Activated naive CD8-positive, alpha-beta T cell treated with anti-CD3 and anti-CD28 coated beads for 36 hours (primary cell): Measurements from ENCODE around the gene RBBP4. TPM values are rescaled to one million over a fixed set of nuclear protein-coding genes. Genes with fewer than 3 reads are reported as not detected.
"Not testable (repeated sequence)": the region's sequence is repeated elsewhere in the genome, so short reads cannot be mapped to it uniquely, and the experiment has no call there.

Experiments used
- DNase-seq: peaks from one replicate; pipeline ENCODE4 v3.0.0; 2021
- H3K27ac Mint-ChIP-seq: one replicate; pipeline ENCODE4 v1.8.0; 2022; ENCODE audit warnings: mild to moderate bottlenecking, moderate library complexity, mixed read lengths
- H3K27me3 Mint-ChIP-seq: one replicate; pipeline ENCODE4 v1.8.0; 2022; ENCODE audit warnings: mild to moderate bottlenecking, mixed read lengths
- H3K36me3 Mint-ChIP-seq: one replicate; pipeline ENCODE4 v1.8.0; 2021; ENCODE audit warnings: mild to moderate bottlenecking, mixed read lengths
- H3K4me1 Mint-ChIP-seq: one replicate; pipeline ENCODE4 v1.8.0; 2021; ENCODE audit warnings: mixed read lengths
- H3K4me3 Mint-ChIP-seq: one replicate; pipeline ENCODE4 v1.8.0; 2022; ENCODE audit warnings: mild to moderate bottlenecking, moderate library complexity, mixed read lengths
- H3K9me3 Mint-ChIP-seq: one replicate; pipeline ENCODE4 v1.8.0; 2022; ENCODE audit warnings: mixed read lengths
- total RNA-seq, 2 experiments: library from RNA; stranded (reverse); gene quantifications; one replicate each; pipeline ENCODE4 v1.2.3, GENCODE V29; 2021

The RBBP4 gene
- total RNA-seq, 2 experiments from 2014 or later = 313 to 317 TPM

DNA sequence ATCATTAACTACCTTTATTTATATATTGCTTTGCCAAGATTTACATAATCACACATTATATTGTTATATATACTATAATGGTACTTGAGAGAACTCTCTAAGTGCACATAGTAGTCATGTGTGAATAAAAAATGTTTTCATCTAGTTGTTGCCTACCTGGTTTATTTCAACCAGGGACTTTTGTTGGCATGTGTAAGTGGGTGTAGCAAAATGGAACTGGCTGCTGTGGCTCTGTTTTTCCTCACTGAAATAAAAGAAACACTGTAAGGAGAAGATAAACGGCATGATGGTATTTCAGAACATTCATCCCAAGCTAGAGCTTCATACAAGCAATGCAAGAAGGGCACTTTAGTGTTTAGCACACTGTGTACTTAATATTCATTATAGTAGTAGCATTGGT is 14.9 kb downstream of the RBBP4 start:
- Mint-ChIP-seq H3K4me3 (no peak overlapping the region), H3K27ac (no peak overlapping the region), H3K9me3 (peaks cover 2% of the 10 kb centered on the region), H3K27me3 (no peaks in the 10 kb centered on the region), H3K36me3 (peaks cover 34% of the 10 kb centered on the region), H3K4me1 (peaks cover 10% of the 10 kb centered on the region)
- no peak for DNase-seq

DNA sequence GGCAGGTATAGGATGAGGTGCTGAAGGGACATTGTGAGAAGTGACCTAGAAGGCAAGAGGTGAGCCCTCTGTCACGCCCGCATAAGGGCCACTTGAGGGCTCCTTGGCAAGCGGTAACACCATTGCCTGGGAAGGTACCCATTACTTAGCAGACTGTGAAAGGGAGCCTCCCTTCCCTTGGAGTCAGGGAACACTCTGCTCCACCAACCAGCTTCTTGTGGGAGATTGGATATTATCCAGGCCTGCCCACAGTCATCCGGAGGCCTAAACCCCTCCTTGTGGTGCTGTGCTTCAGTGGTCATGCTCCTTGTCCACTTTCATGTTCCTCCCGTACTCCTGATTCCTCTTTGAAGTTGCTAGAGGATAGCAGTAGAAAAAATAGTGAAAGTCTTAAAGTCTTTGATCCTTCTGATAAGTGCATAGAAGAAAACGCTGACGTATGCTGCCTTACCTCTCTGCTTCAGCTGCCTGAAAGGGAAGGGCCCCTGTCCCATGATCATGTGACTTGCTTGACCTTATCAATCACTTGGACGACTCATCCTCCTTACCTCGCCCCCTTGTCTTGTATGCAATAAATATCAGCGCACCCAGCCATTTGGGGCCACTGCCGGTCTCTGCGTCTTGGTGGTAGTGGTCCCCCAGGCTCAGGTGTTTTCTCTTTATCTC is 16.0 kb downstream of the RBBP4 start:
- peaks cover 10% of the 10 kb centered on the region for H3K4me1 Mint-ChIP-seq
- no peaks in the 10 kb centered on the region for H3K9me3 Mint-ChIP-seq
- H3K4me3 Mint-ChIP-seq = no peak overlapping the region
- peaks cover 32% of the 10 kb centered on the region for H3K36me3 Mint-ChIP-seq
- no peak for DNase-seq
- H3K27me3 Mint-ChIP-seq = no peaks in the 10 kb centered on the region
- no peak overlapping the region for H3K27ac Mint-ChIP-seq

DNA sequence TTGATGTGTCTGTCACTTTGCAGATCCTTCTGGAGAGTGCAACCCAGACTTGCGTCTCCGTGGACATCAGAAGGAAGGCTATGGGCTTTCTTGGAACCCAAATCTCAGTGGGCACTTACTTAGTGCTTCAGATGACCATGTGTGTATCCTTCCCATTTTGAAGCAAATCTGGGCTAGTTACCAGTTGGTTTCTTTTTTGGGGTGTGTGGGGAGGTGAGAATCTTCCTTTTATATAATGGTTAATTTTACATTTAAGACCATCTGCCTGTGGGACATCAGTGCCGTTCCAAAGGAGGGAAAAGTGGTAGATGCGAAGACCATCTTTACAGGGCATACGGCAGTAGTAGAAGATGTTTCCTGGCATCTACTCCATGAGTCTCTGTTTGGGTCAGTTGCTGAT is 17.7 kb downstream of the RBBP4 start:
- not testable (repeated sequence) for H3K9me3 Mint-ChIP-seq, DNase-seq, H3K27me3 Mint-ChIP-seq, H3K27ac Mint-ChIP-seq, H3K4me1 Mint-ChIP-seq, H3K4me3 Mint-ChIP-seq
- peaks cover 43% of the 10 kb centered on the region for H3K36me3 Mint-ChIP-seq

DNA sequence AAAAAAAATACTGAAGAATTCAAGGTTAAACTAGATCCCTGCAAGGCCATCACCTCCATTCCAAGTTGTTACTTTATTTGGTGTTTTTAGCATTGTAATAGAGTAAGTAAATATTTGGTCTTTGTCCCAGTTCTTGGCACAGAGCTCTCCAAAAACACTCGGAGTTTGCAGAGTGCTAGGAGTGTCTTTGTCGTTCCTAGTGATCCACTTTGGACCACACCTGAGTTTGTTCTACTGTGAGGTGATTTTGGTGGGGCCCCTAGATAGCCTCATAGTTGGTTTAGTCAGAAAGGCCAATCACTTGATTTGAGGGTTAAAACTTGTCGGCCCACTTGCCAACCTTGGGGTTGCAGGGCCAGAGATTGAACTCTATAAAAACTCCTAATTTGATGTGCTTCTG is 25.9 kb downstream of the RBBP4 start:
- DNase-seq = no peak
- Mint-ChIP-seq H3K4me1 (peaks cover 4% of the 10 kb centered on the region), H3K36me3 (peaks cover 41% of the 10 kb centered on the region), H3K27ac (no peak overlapping the region), H3K4me3 (no peak overlapping the region), H3K9me3 (no peaks in the 10 kb centered on the region), H3K27me3 (no peaks in the 10 kb centered on the region)

DNA sequence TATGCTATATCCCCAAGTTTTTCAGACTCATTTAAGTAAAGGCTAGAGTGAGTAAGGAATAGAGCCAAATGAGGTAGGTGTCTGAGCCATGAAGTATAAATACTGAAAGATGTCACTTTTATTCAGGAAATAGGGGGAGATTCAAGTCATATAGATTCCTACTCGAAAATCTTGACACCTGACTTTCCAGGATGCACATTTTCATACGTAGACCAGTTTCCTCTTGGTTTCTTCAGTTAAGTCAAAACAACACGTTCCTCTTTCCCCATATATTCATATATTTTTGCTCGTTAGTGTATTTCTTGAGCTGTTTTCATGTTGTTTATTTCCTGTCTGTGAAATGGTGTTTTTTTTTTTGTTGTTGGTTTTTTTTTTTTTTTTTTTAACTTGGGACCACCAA is 29.0 kb downstream of the RBBP4 start:
- H3K9me3 Mint-ChIP-seq, H3K27me3 Mint-ChIP-seq, H3K4me3 Mint-ChIP-seq, DNase-seq, H3K27ac Mint-ChIP-seq: not testable (repeated sequence)
- Mint-ChIP-seq H3K4me1 (peaks cover 16% of the 10 kb centered on the region), H3K36me3 (peaks cover 38% of the 10 kb centered on the region)

DNA sequence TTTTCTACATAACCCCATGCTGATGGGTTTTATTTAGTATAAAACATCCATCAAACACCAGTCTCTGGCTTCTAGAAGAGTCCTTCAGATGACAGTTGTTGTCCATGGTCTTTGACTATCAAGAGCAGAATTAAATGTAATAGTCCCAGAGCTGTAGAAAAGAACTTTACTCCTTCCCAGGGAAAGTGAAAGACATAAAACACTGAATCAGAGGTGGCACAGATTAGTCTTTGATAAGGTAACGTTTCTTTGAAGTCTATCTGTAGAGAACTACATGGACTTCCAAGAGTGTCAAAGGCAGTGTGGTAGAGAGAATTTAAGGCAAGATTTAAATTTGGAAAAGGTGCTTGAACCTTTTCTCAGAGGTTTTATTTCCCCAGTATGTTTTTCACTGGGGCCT is 29.6 kb downstream of the RBBP4 start:
- Mint-ChIP-seq H3K27me3 (no peaks in the 10 kb centered on the region), H3K4me1 (peaks cover 16% of the 10 kb centered on the region), H3K27ac (no peak overlapping the region), H3K9me3 (no peaks in the 10 kb centered on the region), H3K36me3 (peaks cover 39% of the 10 kb centered on the region), H3K4me3 (no peak overlapping the region)
- DNase-seq = no peak

DNA sequence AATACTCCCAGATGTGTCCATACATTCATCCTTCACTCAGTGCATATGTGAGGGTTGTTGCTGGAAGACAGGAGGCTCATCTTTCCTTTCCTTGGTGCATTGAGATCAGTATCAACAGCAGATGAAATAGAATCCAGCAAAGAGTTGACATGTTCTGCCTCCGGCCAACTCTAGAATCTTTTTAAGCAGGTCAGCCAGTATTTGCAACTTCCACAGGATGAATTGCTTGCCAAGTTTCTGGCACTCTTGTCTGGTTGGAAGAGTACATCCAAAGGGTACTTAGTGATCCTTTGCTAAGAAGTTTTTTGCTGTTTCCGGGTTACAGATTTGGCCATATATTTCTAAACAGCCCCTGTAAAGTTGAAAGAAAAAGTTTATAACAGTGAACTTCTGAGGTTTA is 30.5 kb downstream of the RBBP4 start:
- Mint-ChIP-seq H3K27ac (peak overlapping the region; percentile 26), H3K27me3 (no peaks in the 10 kb centered on the region), H3K4me3 (no peak overlapping the region), H3K9me3 (no peaks in the 10 kb centered on the region), H3K4me1 (peaks cover 16% of the 10 kb centered on the region), H3K36me3 (peaks cover 40% of the 10 kb centered on the region)
- no peak for DNase-seq

DNA sequence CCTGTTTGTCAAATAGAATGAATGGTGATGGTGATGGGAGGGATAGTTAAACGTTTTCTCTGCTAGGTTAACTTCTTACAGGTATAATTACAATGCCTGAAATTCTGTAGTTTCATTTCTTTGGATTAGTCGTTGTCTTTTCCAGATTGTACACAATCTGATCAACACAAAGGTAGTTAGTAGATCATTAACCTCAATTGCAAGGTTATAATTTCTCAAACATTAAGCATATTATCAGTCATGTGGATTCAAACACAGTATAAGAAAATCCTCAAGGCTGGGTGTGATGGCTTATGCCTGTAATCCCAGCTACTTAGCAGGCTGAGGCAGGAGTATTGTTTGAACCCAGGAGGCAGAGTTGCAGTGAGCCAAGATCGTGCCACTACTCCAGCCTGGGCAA is 31.0 kb downstream of the RBBP4 start:
- H3K36me3 Mint-ChIP-seq = peaks cover 39% of the 10 kb centered on the region
- DNase-seq = no peak
- H3K27ac Mint-ChIP-seq = no peak overlapping the region
- no peak overlapping the region for H3K4me3 Mint-ChIP-seq
- H3K4me1 Mint-ChIP-seq = peaks cover 16% of the 10 kb centered on the region
- H3K9me3 Mint-ChIP-seq = no peaks in the 10 kb centered on the region
- H3K27me3 Mint-ChIP-seq = no peaks in the 10 kb centered on the region

DNA sequence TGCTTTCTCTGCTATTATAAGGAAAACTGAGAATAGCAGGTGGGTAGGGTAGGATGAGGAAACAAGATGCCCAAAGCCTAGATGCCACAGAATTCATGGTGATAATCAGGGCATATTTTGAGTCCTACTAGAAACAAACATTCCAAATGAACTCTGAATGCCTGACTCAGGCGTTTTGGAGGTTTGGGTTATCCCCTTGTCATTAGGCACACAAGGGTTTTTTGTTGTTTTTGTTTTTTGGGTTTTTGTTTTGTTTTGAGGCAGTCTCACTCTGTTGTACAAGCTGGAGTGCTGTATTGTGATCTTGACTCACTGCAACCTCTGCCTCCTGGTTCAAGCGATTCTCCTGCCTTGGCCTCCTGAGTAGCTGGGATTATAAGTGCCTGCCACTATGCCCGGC is 32.4 kb downstream of the RBBP4 start:
- peaks cover 34% of the 10 kb centered on the region for H3K36me3 Mint-ChIP-seq
- peaks cover 16% of the 10 kb centered on the region for H3K4me1 Mint-ChIP-seq
- H3K27me3 Mint-ChIP-seq = no peaks in the 10 kb centered on the region
- H3K9me3 Mint-ChIP-seq = no peaks in the 10 kb centered on the region
- no peak for DNase-seq
- H3K27ac Mint-ChIP-seq = peak overlapping the region; percentile 81
- no peak overlapping the region for H3K4me3 Mint-ChIP-seq

DNA sequence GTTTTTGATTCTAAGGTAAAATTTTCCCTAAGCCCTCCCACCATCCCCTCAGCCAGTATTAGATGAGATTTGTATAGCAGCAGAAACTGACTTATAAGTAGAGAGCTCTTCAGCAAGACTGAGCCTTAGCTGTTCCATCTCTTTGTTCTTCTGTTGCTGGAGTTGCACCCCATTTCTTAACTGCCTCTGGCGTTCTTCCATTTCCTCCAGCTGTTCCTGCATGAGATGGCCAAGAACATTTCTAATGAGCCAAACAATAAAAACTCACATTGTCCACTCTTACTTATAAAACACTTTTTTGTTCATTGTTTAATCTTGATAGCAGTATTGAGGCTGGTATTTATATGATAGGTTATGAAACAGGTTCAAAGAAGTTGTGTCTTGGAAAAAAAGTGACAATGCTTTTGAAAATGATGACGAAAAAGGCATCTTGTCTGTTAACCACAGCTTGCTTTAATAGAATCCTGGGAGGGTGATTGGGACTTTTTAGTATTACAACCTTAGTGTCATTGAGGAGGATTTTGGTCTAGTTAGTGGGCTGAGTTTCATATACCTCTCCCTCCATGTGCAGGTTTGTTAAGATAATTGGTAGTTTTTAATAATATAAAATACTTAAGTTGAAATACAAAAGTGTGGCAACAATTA is 33.3 kb downstream of the RBBP4 start:
- no peak for DNase-seq
- no peaks in the 10 kb centered on the region for H3K27me3 Mint-ChIP-seq
- peak overlapping the region; percentile 81 for H3K27ac Mint-ChIP-seq
- H3K36me3 Mint-ChIP-seq = peaks cover 34% of the 10 kb centered on the region
- no peak overlapping the region for H3K4me3 Mint-ChIP-seq
- peaks cover 16% of the 10 kb centered on the region for H3K4me1 Mint-ChIP-seq
- H3K9me3 Mint-ChIP-seq = no peaks in the 10 kb centered on the region

DNA sequence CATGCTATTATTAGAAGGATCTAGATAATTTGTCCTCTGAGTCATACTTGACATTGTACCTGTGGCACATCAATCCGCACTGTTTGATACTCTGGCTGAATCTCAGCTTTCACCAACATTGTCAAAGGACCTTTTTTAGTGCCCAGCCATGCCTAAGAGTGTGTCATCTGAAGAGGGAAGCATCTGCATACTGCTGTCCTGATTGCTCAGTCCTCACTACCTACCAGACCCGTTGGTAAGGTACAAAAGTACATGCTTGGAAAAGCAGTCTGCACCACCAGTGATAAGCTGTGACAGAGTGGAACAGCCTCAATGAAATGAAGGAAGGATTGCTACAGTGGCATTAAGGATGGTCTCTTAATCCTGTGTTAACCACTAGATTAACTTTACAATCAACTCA is 34.5 kb downstream of the RBBP4 start:
- Mint-ChIP-seq H3K27ac (peak overlapping the region; percentile 35), H3K27me3 (no peaks in the 10 kb centered on the region), H3K4me1 (peaks cover 16% of the 10 kb centered on the region), H3K36me3 (peaks cover 30% of the 10 kb centered on the region), H3K9me3 (no peaks in the 10 kb centered on the region), H3K4me3 (no peak overlapping the region)
- no peak for DNase-seq

DNA sequence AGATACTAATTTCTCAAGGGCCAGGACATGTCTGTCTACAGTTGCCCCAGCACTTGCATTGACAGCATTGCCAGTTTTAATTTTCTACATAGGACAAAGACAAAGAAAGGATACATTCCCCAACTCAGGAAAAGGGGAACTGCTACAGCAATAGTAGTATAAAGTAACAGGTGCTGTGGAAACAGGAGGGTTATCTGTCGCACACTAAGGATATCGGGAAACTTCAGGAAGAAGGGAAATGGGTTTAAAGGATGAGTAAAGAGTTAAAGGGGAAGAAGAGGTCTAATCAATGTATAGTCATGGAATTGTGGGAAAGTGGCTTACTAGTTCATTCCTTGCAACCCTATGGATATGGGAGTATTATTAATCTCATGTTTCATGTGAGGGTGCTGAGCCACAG is 35.4 kb downstream of the RBBP4 start:
- H3K36me3 Mint-ChIP-seq = peaks cover 29% of the 10 kb centered on the region
- no peak overlapping the region for H3K27ac Mint-ChIP-seq
- H3K4me3 Mint-ChIP-seq = no peak overlapping the region
- DNase-seq = no peak
- no peaks in the 10 kb centered on the region for H3K9me3 Mint-ChIP-seq
- no peaks in the 10 kb centered on the region for H3K27me3 Mint-ChIP-seq
- peaks cover 12% of the 10 kb centered on the region for H3K4me1 Mint-ChIP-seq

DNA sequence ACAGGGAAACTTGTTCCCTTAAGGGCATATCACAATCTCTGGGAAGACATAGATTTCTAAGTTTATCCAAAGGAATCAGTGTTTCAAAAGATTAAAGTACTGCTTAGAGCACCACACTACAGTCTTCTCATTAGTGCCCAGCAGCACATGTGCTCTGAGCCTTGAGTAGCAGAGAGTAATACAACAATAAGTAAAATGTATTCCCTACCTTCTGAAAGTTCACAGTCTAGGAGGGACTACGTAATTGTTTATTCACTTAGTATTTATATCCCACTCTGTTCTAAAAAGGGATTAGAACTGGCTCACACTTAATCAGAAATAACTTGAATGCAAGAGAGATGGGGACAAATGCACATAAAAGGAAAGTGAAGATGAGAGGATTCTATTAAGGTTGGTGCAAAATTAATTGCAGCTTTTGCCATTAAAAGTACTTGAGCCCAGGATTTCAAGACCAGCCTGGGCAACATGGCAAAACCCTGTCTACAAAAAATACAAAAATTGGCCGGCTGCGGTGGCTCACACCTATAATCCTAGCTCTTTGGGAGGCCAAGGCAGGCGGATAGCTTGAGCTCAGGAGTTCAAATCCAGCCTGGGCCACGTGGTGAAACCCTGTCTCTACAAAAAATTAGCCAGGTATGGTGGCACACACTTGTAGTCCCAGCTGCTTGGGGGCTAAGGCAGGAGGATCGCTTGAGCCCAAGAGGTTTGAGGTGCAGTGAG is 42.6 kb downstream of the RBBP4 start:
- H3K4me1 Mint-ChIP-seq = no peaks in the 10 kb centered on the region
- no peak for DNase-seq
- no peaks in the 10 kb centered on the region for H3K36me3 Mint-ChIP-seq
- H3K27me3 Mint-ChIP-seq = no peaks in the 10 kb centered on the region
- H3K27ac Mint-ChIP-seq = no peak overlapping the region
- no peak overlapping the region for H3K4me3 Mint-ChIP-seq
- H3K9me3 Mint-ChIP-seq = no peaks in the 10 kb centered on the region

DNA sequence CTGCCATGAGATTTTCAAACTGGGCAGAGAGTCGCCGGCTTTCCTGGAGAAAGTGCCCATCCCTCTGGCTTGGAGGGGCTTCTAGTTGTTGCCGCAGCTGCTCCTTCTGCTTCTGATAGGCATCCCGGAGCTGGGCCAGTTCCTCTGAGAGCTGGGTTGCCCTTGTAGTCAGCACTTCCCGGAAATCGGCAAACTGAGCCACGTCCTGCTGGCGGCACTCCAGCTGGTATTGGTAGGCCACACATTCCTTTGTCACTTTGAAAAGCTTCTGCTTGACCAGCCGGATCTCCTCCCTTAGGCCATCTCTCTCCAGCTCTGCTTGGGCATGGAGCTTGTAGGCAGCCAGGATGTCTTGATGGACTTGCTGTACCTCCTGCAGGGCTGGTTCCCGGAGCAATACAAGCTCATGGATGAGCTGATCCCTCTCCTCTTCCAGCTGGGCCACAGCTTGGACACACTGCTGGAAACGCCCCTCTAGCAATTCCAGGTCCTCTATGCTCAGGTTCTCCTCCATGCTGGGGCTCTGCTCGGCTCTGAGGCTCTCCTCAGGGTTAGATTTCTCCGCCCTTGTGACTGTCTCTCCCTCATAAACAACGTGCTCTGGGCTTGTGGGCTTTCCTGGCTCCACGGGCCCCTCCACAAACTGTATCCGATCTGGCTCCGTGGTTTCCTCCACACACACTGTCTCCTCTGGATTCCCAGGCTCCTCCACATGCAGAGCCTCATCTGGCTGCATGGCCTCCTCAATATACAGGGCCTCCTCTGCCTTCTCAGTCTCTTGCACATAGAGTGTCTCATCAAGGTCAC is 44.3 kb downstream of the RBBP4 start:
- H3K36me3 Mint-ChIP-seq = no peaks in the 10 kb centered on the region

DNA sequence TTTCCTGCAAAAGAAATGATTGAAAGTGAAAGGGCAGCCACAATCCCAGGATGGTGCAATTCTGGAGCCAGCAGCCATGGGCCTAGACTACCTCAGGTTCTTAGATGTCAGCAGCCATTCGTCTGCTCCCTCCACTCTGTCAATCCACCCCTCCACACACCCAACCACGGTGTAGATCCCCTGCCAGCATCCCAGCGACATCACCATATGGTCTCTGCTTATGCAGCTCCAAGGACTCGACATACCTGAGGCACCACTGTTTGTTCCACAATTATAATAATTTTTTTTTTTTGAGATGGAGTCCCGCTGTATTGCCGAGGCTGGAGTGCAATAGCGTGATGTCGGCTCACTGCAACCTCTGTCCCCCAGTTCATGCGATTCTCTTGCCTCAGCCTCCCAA is 45.0 kb downstream of the RBBP4 start:
- H3K27me3 Mint-ChIP-seq = no peaks in the 10 kb centered on the region
- H3K27ac Mint-ChIP-seq = no peak overlapping the region
- H3K9me3 Mint-ChIP-seq = no peaks in the 10 kb centered on the region
- no peak for DNase-seq
- H3K4me1 Mint-ChIP-seq = no peaks in the 10 kb centered on the region
- no peak overlapping the region for H3K4me3 Mint-ChIP-seq
- no peaks in the 10 kb centered on the region for H3K36me3 Mint-ChIP-seq

More for the DNA sequence above, 44.3 kb downstream of the RBBP4 start:
- Mint-ChIP-seq H3K4me3 (no peak overlapping the region), H3K27ac (no peak overlapping the region), H3K27me3 (no peaks in the 10 kb centered on the region), H3K9me3 (no peaks in the 10 kb centered on the region), H3K4me1 (no peaks in the 10 kb centered on the region)
- no peak for DNase-seq
